HEK293T (cell line): ENCODE measurements around the gene CASS4.

Experiments
- SP1 ChIP-seq: fragments of 450-650 bp; IDR thresholded peaks from 2 replicates; pipeline ENCODE4 v1.6.1; 2017
- TARDBP ChIP-seq: fragments of 450-650 bp; IDR thresholded peaks from 2 replicates; pipeline ENCODE4 v1.6.1; 2016

- no peak for TF ChIP-seq SP1
- no peak for TF ChIP-seq TARDBP
Measured at GRCh38 chr20:56469077-56469449, 57.0 kb downstream of the CASS4 start.
